HepG2 (cell line): ENCODE measurements around the gene ACSL5. TPM values are rescaled to one million over a fixed set of nuclear protein-coding genes. Genes with fewer than 3 reads are reported as not detected.
A peak's percentile ranks its signal among the peaks of the same experiment; 100 is the strongest.

Source experiments
- ARID4A ChIP-seq: sonication (generic); formaldehyde crosslinking; IDR thresholded peaks from 2 replicates; pipeline ENCODE4 v1.5.0; 2020; ENCODE audit warnings: mild to moderate bottlenecking, missing genetic modification reagents, borderline replicate concordance
- ELF3 ChIP-seq: IDR thresholded peaks from 2 replicates; pipeline ENCODE4 v1.6.1; 2016; ENCODE audit warnings: missing genetic modification reagents, missing compliant biosample characterization
- GATA4 ChIP-seq: sonication (generic); IDR thresholded peaks from 2 replicates; pipeline ENCODE4 v1.6.1; 2016; ENCODE audit warnings: antibody characterized with exemption, low read depth, borderline replicate concordance
- GFI1 ChIP-seq: sonication (generic); formaldehyde crosslinking; IDR thresholded peaks from 2 replicates; pipeline ENCODE4 v1.5.0; 2020; ENCODE audit warnings: missing genetic modification reagents, mild to moderate bottlenecking, borderline replicate concordance
- HNRNPUL1 ChIP-seq: fragments of 200-400 bp; formaldehyde crosslinking; IDR thresholded peaks from 2 replicates; pipeline ENCODE4 v1.6.1; 2017; ENCODE audit warnings: low read depth, mild to moderate bottlenecking, low read length, moderate library complexity
- KAT8 ChIP-seq: IDR thresholded peaks from 2 replicates; pipeline ENCODE4 v1.6.1; 2016; ENCODE audit warnings: missing genetic modification reagents, missing compliant biosample characterization
- KDM2A ChIP-seq: sonication (generic); formaldehyde crosslinking; IDR thresholded peaks from 2 replicates; pipeline ENCODE4 v1.4.0; 2020; ENCODE audit warnings: low read depth, missing genetic modification reagents, borderline replicate concordance
- PATZ1 ChIP-seq: sonication (generic); formaldehyde crosslinking; IDR thresholded peaks from 2 replicates; pipeline ENCODE4 v1.4.0; 2020; ENCODE audit warnings: missing genetic modification reagents
- PHF8 ChIP-seq: sonication (generic); formaldehyde crosslinking; IDR thresholded peaks from 2 replicates; pipeline ENCODE4 v1.5.0; 2020; ENCODE audit warnings: missing genetic modification reagents
- PRDM15 ChIP-seq: sonication (generic); formaldehyde crosslinking; IDR thresholded peaks from 2 replicates; pipeline ENCODE4 v1.4.0; 2020; ENCODE audit warnings: missing genetic modification reagents
- SALL1 ChIP-seq: sonication (generic); formaldehyde crosslinking; IDR thresholded peaks from 2 replicates; pipeline ENCODE4 v1.8.0; 2022; ENCODE audit warnings: mild to moderate bottlenecking, missing genetic modification reagents
- ZFX ChIP-seq: sonication (generic); formaldehyde crosslinking; IDR thresholded peaks from 2 replicates; pipeline ENCODE4 v1.4.0; 2020; ENCODE audit warnings: mild to moderate bottlenecking, low read depth, missing genetic modification reagents, moderate library complexity
- ZGPAT ChIP-seq: IDR thresholded peaks from 2 replicates; pipeline ENCODE4 v1.6.1; 2016; ENCODE audit warnings: mild to moderate bottlenecking
- ZNF138 ChIP-seq: sonication (generic); formaldehyde crosslinking; IDR thresholded peaks from 2 replicates; pipeline ENCODE4 v1.5.0; 2020; ENCODE audit warnings: mild to moderate bottlenecking, low read depth, missing genetic modification reagents
- ZNF557 ChIP-seq: sonication (generic); formaldehyde crosslinking; IDR thresholded peaks from 2 replicates; pipeline ENCODE4 v1.4.0; 2020; ENCODE audit warnings: missing genetic modification reagents
- polyA plus RNA-seq, 8 experiments: library from polyadenylated mRNA; depleted of rRNA in 3 of 8; stranded (reverse) in 7 of 8; unstranded in 1 of 8; fragments of >200 nt; fragmentation: Illumina TruSeq in 4 of 8; extraction: Trizol in 4 of 8; gene quantifications; 2 replicates each; pipeline versions ENCODE4 v1.2.1 to v1.2.3, GENCODE V29; 2011 to 2016; ENCODE audit warnings: low read depth in 4 of 8, missing spikeins in 1 of 8, mixed read lengths in 1 of 8; ENCODE audit not compliant: insufficient read depth in 1 of 8
- total RNA-seq, 5 experiments: library from RNA; depleted of rRNA; stranded (reverse); fragments of >200 nt; fragmentation: Illumina TruSeq; extraction: Trizol; gene quantifications; 2 replicates each; pipeline ENCODE4 v1.2.3, GENCODE V29; 2016; ENCODE audit warnings: low read depth in 1 of 5

The ACSL5 gene
- total and polyA plus RNA-seq, 2 of the 13 experiments (the other 11 are each of a cell fraction or from before 2014, with no cell fraction given), result 56.4 to 82.5 TPM

GRCh38 chr10:112375721-112376395 is 1.9 kb downstream of the ACSL5 start (continued):
- TF ChIP-seq ZGPAT (CRISPR knock-in tag), result peak; percentile 19; the same call in 1 of the 2 replicates
- peak; percentile 60 for TF ChIP-seq ELF3 (CRISPR knock-in tag)
- 0 out of 2 replicates have a peak, but pooled peaks have one; percentile 34 for TF ChIP-seq KAT8 (CRISPR knock-in tag)
- peak; percentile 80 for TF ChIP-seq PRDM15
- peak; percentile 60 for TF ChIP-seq SALL1 (CRISPR knock-in tag)
- TF ChIP-seq GFI1 (CRISPR knock-in tag), result 0 out of 2 replicates have a peak, but pooled peaks have one; percentile 28
- no peak for TF ChIP-seq GATA4
- peak; percentile 2; the same call in 1 of the 2 replicates for TF ChIP-seq PATZ1 (CRISPR knock-in tag)
- TF ChIP-seq HNRNPUL1, result no peak
- peak; percentile 34; the same call in 1 of the 2 replicates for TF ChIP-seq KDM2A (CRISPR knock-in tag)
- no peak for TF ChIP-seq ZNF557 (CRISPR knock-in tag)
- TF ChIP-seq ZNF138 (CRISPR knock-in tag), result no peak
- TF ChIP-seq PHF8, result peak; percentile 45; the same call in 1 of the 2 replicates
- peak; percentile 14; the same call in 1 of the 2 replicates for TF ChIP-seq ARID4A (CRISPR knock-in tag)
- TF ChIP-seq ZFX (CRISPR knock-in tag), result peak; percentile 34; the same call in 1 of the 2 replicates
